Stimulated activated naive CD4-positive, alpha-beta T cell (primary cell): Measurements from ENCODE around the gene FOXP1.
A peak's percentile ranks its signal among the peaks of the same experiment; 100 is the strongest.

Experiments
- DNase-seq, 6 experiments: peaks; one replicate each; lab custom pipeline; 2025; lab: John Stamatoyannopoulos, UW

FOXP1 gene

GRCh38 chr3:71308836-71309235 lies 274.7 kb downstream of the FOXP1 start:
- DNase-seq = peak in 2 of 6 experiments; percentile 23 to 25

DNA sequence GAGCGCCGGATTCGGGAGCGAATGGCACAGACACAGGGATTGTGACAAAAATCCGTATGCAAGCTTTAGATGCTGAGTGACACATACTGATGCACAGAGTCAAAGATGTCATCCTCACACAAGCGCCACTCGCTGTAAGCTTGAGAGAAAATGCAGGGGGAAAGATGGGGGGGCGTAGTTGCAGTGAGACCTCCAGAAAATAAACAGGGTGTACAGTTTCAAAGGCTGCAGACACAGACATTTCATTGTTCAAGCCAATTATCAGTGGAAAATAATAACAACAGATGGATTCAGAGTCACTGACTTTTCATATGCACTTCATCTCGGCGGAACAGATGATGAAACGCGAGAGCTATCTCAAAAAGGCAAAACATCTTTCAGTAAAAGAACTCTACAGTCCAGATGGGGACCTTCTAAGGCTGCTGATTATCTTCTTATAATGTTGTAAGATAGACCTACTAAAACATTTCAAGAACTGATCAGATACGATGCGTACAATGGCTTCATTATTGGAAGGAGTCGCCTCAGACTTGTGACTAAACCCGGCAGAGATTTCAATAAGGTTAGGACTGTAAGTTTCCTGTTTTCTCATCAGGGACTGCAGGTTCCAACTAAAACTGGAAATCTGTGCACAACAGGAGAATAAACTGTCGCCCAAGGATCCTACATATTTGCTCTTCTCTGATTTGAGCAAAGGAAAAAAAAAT lies 275.4 kb downstream of the FOXP1 start:
- DNase-seq = peak in 1 of 6 experiments; percentile 22

DNA sequence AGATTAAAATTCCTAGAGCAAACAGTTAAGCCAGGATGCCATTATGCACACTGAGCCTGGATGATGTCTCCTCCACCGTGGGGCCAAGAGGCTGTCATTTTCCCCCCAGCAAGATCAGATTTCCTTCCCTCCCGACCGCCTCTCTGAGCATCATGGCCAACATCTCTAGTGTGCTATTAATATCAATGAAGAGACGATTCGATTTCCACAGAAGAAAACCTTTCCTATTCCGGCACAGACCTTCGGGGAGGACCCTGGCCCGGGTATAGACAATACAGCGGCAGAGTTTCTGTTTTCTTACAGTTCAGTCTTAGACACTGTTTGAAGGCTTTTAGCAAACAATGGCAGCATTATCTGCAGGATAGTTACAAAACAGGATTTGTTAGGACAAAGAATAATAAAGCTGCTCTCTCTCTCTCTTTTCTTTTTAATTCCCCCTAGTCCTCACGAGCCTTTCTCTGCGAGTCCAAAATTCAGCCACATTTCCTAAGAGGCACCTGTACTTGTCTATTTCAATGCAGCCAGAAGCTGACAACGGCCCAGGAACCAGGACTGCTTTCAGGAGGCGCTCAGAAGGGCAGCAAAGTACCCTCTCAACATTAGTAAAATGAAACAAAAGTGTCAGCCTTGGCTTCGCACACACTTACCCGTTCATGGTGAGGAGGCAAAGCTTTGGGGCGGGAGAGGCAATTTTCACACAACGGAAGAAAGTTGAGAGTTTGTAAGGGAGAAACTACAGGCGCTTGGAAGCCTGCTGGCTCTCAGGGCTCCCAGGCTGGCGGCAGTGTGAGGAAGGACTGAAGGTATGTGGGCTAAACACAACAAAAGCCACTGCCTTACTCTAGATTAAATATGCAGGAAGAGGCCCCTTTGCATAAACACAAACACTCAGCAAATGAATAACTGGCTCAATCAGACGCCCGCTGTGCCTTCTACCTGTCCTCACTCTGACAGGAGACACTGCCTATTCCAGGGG lies 278.0 kb downstream of the FOXP1 start:
- peak in 4 of 6 experiments; percentile 3 to 59 (median 40) for DNase-seq

- peak in 3 of 6 experiments; percentile 31 to 65 (median 39) for DNase-seq
Observed at GRCh38 chr3:71304684-71305083, 278.8 kb downstream of the FOXP1 start.

DNA sequence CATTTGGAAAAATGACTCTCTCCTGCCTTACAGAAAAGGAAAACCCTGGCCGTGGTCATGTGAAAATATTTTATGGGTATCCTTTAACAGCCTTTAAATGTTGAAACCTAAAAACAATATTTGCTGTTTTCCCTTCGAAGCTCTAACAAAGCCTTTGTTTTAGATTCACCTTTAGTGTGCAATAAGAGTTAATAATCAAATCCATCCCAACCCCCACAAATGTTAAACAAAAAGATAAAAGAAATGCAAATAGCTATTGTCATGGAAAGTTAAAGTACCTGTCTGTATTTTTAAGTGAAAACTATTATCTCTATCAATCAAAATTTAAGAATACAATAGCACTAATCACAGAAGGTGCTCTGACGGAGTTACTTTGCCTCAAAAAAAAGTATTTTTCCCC lies 279.3 kb downstream of the FOXP1 start:
- peak in 1 of 6 experiments; percentile 51 for DNase-seq

DNA sequence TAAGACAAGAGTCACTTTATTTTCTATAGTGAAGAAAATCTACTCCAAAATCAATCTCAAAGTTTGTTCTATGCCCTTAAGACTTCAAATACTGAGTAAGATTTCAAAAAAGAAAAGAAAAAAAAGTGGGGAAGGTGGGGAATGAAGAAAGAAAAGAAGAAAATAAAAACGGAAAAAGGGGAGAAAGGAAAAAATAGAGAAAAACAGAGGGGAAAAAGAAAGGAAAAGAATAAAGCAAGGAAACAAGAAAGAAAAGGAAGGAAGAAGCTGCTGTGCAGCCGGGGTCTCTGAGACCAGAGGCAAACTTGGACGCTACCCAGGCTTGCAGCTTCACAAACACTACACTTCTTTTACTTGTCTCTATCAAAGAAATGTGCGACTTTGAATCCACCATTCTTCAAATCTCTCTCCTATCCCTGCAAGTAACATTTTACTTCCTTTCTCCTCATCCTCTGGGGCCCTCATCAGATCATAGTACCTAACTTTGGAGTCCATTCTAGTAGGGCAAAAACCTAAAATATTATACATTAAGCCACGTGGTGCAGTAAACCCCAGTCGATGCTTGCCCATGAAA lies 279.8 kb downstream of the FOXP1 start:
- peak in 3 of 6 experiments; percentile 4 to 46 (median 15) for DNase-seq

DNA sequence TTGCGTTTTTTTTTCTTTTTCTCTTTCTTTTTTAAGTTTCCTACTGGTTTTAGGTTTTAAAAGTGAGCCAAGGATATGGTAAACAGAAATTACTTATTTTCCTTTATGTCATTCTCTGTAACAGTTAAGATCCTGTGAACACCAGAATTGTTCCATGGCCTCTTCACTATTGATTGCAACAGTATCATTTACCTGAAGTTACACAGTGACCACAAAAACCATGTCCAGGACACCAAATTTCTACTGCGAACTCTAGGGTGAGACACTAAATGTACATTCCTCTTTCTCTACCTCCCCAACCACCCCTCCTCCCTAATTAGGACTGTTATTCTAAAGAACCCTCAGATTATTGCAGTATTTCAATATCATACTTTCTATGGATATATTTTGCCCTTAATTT lies 280.9 kb downstream of the FOXP1 start:
- no peak for DNase-seq

GRCh38 chr3:71300951-71301393 lies 282.6 kb downstream of the FOXP1 start:
- peak in 1 of 6 experiments; percentile 36 for DNase-seq

DNA sequence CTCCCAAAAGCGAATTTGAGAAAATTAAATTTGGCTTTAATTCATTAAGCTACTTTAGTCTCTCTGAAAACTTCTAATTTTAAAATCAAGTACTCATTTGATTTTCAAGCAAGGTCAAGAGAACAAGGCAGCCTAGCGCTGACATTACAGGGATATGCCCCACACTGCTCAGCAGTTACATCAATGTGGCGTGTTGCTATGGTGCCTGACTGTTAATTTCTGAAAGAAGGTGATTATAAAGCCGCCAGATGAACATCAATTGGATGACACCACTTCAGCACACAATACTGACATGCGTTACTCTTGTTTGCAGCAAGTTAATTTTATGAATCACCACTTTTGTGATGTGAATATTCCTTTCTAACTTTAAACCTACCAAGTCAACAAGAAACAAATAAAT lies 284.4 kb downstream of the FOXP1 start:
- peak in 5 of 6 experiments; percentile 16 to 54 (median 22) for DNase-seq

GRCh38 chr3:71294919-71295318 lies 288.6 kb downstream of the FOXP1 start:
- DNase-seq = no peak

DNA sequence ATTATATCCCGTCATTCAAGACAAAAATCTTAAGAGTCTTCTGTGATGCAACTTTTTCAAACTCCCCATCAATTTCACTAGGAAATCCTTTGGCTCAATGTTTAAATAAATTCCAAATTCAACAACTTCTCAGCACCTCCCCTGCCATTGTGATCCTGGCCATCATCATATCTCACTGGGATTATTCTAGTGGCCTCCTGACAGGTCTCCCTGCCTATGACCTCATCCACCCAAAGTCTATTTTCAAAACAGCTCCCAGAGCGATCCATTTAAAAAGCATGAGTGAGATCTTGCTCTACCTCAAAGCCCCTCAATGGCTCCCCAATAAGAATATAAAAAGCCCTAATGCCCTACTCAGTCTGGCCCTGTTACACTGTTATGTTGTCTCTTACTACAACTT lies 293.2 kb downstream of the FOXP1 start:
- DNase-seq = no peak

DNA sequence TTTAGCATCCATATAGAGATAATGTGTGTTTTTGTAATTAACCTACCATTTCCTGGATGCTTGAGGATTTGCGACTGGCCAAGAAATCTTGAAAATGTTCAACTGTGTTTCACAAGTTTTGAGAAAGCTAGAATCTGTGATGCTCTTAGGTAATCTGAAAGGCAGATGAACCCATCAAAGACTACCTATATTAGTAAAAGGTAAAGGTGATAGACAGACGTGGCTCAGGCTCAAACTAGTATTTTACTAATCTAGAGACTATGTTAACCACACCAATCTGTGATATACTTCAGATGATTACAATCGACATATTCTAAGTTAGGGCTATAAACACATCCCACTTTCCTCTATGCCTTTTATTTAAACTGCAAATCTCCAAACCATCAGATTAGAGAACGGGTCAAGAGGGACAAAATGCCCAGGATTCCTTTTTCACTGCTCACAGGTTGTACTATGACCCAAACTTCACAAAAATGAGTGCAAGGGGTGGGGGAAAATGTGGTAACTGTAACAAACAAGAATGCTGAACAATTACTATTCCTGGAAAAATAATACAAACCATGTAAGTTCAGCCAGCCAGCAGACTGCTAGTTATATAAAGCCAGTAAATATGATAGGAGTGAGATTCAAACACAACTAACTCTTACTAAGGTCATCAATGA lies 295.1 kb downstream of the FOXP1 start:
- no peak for DNase-seq

GRCh38 chr3:71285086-71285485 lies 298.4 kb downstream of the FOXP1 start:
- DNase-seq = no peak

DNA sequence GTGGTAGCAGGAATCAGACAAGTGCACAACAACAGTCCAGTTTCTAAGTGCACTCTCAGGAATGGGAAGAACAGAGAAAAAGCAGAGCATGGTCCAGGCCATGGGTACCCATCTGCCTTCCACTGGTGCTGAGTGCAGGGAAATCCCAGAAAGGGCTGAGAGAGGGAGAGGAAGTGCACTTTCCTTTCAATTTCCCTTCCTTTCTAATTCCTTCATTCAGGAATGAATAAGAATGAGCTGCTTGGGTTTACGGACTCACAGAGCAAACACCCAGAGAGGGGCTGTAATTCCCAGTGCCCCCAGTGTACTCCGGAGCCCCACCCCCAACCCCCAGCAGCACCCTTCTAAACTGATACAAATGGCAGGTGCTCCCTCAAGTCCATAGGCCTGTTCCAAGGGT lies 300.6 kb downstream of the FOXP1 start:
- DNase-seq = no peak

GRCh38 chr3:71281280-71281679 lies 302.2 kb downstream of the FOXP1 start:
- DNase-seq = no peak

DNA sequence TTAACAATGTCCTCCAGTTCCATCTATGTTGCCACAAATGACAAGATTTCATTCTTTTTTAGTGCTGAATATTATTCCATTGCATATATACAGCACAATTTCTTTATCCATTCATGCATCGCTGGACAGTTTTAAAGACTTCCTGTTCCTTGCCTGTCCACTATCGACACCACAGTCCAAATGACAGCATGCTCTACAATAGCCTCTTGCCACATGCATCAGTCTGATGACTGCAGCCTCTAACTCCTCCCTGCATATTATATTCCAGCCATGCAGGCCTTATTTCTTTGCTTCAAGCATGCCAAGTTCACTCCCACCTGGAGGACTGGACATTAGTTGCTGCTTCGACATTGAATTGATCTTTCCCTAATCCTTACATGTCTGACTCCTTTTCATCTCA lies 306.2 kb downstream of the FOXP1 start:
- DNase-seq = no peak

DNA sequence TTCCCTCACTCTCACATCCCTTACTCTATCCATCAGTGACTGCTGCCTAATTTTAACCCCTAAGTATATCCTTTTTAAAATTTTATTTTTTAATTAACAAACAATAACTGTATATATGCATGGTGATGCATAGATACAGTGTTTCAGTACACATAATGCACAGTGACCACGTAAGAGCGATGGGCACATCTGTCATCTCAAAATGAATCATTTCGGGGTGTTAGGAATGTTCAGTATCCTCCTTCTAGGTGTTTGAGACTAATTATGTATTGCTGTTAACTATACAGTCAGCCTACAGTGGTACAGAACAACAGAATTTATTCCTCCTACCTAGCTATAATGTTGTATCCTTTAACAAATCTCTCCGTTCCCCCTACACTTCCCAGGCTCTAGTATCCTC lies 307.0 kb downstream of the FOXP1 start:
- no peak for DNase-seq

DNA sequence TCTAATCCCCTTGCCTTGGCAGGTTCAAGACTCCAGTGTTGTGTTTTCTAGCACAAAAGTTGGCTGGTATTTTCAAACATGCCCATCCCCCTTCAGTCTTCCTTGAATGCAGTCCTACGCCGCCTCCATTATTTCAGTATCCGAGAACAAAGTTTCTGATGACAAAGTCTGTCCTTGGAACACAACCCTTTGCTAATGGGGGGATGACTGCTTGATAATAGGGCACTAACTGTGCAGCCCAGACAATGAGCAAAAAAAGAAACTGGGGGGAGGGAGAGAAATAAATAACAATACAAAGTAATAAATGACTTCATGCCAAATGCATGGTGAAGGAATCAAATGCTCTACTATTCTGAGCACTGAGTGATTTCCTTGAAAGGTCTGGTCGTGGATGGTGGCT lies 310.1 kb downstream of the FOXP1 start:
- no peak for DNase-seq

GRCh38 chr3:71271596-71271995 lies 311.9 kb downstream of the FOXP1 start:
- no peak for DNase-seq

GRCh38 chr3:71269906-71270305 lies 313.6 kb downstream of the FOXP1 start:
- DNase-seq = peak in 2 of 6 experiments; percentile 28 to 31

DNA sequence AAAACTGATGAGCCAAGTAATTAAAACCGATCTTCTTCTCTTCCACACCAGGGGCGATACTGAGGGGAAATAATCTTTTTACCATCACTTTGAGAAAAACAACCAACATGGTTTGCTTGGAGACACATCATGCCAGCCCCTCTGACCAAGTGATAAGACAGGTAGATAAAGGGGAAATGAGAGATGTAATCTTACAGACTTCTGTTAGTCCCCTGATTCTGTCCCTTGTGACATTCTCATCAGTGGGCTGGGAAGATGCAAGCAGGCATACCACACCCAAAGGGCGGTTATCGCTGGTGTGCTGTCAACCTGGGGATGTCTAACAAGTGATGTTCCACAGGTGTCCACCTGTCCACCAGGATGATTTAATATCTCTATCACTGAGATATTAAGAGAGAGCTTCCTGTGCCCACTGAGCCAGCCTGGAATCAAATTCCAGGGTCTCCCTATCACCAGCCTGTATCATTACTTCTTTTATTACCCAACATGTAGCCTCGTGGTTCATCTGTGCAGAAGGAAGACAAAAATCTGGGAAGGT lies 315.0 kb downstream of the FOXP1 start:
- no peak for DNase-seq

- no peak for DNase-seq
Observed at GRCh38 chr3:71266875-71267274, 316.7 kb downstream of the FOXP1 start.
